Measurements from ENCODE around the gene RNGTT. TPM values are rescaled to one million over a fixed set of nuclear protein-coding genes. Genes with fewer than 3 reads are reported as not detected.

The RNGTT gene
- total RNA-seq, 2 experiments from 2014 or later: 11.6 to 12.4 TPM

DNA sequence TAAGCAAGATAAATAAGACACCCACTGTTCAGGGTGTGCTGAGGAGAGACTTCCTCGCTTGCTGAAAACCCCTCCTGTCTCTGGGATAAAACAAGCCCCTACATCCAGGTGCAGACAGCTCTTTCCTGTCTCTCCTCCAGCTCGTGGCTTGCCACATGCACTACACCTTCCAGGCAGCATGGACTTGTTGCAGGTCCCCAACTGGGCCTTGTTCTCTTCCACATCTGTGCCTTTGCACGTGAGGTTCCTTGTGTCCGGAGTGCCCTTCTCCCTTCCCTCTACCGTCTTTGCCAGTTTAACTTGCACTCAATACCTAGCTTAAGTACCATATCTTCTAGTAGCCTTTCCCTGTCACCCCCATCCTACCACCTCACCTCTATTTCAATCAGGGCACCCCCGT is 397.6 kb downstream of the RNGTT start:
- intact Hi-C loops (cut with DNase I, micrococcal nuclease): no loop called here
- Histone ChIP-seq H3K36me3 (ENCODE audit: insufficient read depth, low read length) (no peaks in the 10 kb centered on the region), H3K4me3 (ENCODE audit: low read length) (no peak overlapping the region), H3K27ac (ENCODE audit: low read depth in 1 of 2, low read length in 2 of 2) (no peak overlapping the region), H3K9me3 (ENCODE audit: control insufficient read depth in 1 of 2, insufficient read depth in 1 of 2, low read length in 2 of 2) (peaks cover 0 to 14% of the 10 kb centered on the region in 2 experiments), H3K4me1 (ENCODE audit: insufficient read depth, low read length) (no peaks in the 10 kb centered on the region), H3K27me3 (ENCODE audit: control insufficient read depth in 1 of 2, insufficient read depth in 2 of 2, low read length in 2 of 2) (peaks cover 0 to 3% of the 10 kb centered on the region in 2 experiments)
- CTCF ChIA-PET: no interaction called here
- POLR2A ChIA-PET: no interaction called here
- peaks cover 4% of the 10 kb centered on the region for H3K27me3 Mint-ChIP-seq
- DNase-seq (no peak), ATAC-seq (ENCODE audit: poor library complexity) (no peak)
- H3K36me3 Mint-ChIP-seq (ENCODE audit: low read depth): no peaks in the 10 kb centered on the region
- no peak overlapping the region for H3K4me3 Mint-ChIP-seq
- no peak overlapping the region for H3K27ac Mint-ChIP-seq
- H3K9me3 Mint-ChIP-seq: peaks cover 6% of the 10 kb centered on the region
- TF ChIP-seq, protein P1, sequence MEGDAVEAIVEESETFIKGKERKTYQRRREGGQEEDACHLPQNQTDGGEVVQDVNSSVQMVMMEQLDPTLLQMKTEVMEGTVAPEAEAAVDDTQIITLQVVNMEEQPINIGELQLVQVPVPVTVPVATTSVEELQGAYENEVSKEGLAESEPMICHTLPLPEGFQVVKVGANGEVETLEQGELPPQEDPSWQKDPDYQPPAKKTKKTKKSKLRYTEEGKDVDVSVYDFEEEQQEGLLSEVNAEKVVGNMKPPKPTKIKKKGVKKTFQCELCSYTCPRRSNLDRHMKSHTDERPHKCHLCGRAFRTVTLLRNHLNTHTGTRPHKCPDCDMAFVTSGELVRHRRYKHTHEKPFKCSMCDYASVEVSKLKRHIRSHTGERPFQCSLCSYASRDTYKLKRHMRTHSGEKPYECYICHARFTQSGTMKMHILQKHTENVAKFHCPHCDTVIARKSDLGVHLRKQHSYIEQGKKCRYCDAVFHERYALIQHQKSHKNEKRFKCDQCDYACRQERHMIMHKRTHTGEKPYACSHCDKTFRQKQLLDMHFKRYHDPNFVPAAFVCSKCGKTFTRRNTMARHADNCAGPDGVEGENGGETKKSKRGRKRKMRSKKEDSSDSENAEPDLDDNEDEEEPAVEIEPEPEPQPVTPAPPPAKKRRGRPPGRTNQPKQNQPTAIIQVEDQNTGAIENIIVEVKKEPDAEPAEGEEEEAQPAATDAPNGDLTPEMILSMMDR (IDR thresholded peaks at IDR 0.05): no peak
- H3K4me1 Mint-ChIP-seq (ENCODE audit: low read depth): no peaks in the 10 kb centered on the region

DNA sequence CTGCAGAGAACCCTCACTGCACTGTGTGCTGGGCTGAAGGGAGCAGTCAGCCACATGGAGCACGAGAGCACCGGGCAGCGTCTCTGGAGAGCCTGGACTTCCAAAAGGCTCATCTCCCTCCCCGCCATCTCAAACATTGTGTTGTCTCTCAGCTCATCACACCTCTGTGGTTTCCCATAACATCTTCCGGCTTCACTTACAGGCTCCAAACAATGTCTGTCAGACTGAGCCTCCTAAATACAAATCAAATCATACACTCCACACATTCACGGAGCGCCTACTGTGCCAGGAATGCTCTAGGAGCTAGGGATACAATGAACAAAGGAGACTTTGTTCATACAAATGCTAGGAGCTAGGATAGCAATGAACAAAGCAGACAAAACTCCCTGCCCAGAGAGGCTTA is 398.0 kb downstream of the RNGTT start:
- intact Hi-C loops (cut with DNase I, micrococcal nuclease): no loop called here

DNA sequence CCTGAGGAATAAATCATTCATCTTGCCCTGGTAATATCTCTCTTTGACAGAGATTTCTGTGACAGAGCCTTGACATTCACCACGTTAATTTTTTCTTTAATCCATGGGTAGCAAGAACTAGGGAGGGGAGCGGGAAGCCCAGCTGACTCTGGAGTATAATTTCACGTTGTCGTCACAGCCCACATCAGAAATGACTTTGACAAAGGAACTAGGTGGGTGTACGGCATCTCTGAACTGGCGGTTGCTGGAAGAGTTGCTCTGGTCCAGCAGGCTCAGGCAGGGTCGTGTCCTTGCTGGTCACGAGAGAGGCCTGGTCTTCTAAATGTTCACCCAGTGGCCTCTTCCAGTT is 400.2 kb downstream of the RNGTT start:
- ChIA-PET POLR2A (no interaction called here), CTCF (no interaction called here)
- intact Hi-C loops (cut with DNase I, micrococcal nuclease): no loop called here
- H3K4me1 ChIP-seq (ENCODE audit: insufficient read depth, low read length): no peaks in the 10 kb centered on the region
- Mint-ChIP-seq H3K9me3 (no peaks in the 10 kb centered on the region), H3K4me1 (ENCODE audit: low read depth) (no peaks in the 10 kb centered on the region), H3K27ac (no peak overlapping the region), H3K27me3 (peaks cover 4% of the 10 kb centered on the region), H3K4me3 (no peak overlapping the region), H3K36me3 (ENCODE audit: low read depth) (no peaks in the 10 kb centered on the region)
- TF ChIP-seq, protein P1 (IDR thresholded peaks at IDR 0.05): no peak
- H3K4me3 ChIP-seq (ENCODE audit: low read length): no peak overlapping the region
- H3K9me3 ChIP-seq (ENCODE audit: control insufficient read depth in 1 of 2, insufficient read depth in 1 of 2, low read length in 2 of 2): peaks cover 0 to 6% of the 10 kb centered on the region in 2 experiments
- no peaks in the 10 kb centered on the region for H3K36me3 ChIP-seq (ENCODE audit: insufficient read depth, low read length)
- no peaks in the 10 kb centered on the region for H3K27me3 ChIP-seq (ENCODE audit: control insufficient read depth in 1 of 2, insufficient read depth in 2 of 2, low read length in 2 of 2)
- ATAC-seq (ENCODE audit: poor library complexity) (no peak), DNase-seq (no peak)
- H3K27ac ChIP-seq (ENCODE audit: low read depth in 1 of 2, low read length in 2 of 2): no peak overlapping the region

More for the DNA sequence above, 398.0 kb downstream of the RNGTT start:
- Histone ChIP-seq H3K4me3 (ENCODE audit: low read length) (no peak overlapping the region), H3K4me1 (ENCODE audit: insufficient read depth, low read length) (no peaks in the 10 kb centered on the region), H3K36me3 (ENCODE audit: insufficient read depth, low read length) (no peaks in the 10 kb centered on the region), H3K9me3 (ENCODE audit: control insufficient read depth in 1 of 2, insufficient read depth in 1 of 2, low read length in 2 of 2) (peaks cover 0 to 14% of the 10 kb centered on the region in 2 experiments), H3K27ac (ENCODE audit: low read depth in 1 of 2, low read length in 2 of 2) (no peak overlapping the region), H3K27me3 (ENCODE audit: control insufficient read depth in 1 of 2, insufficient read depth in 2 of 2, low read length in 2 of 2) (peaks cover 0 to 3% of the 10 kb centered on the region in 2 experiments)
- TF ChIP-seq, protein P1 (IDR thresholded peaks at IDR 0.05): no peak
- Mint-ChIP-seq H3K9me3 (peaks cover 6% of the 10 kb centered on the region), H3K27me3 (peaks cover 4% of the 10 kb centered on the region), H3K36me3 (ENCODE audit: low read depth) (no peaks in the 10 kb centered on the region), H3K4me3 (no peak overlapping the region), H3K27ac (no peak overlapping the region), H3K4me1 (ENCODE audit: low read depth) (no peaks in the 10 kb centered on the region)
- DNase-seq: no peak
- ATAC-seq (ENCODE audit: poor library complexity): no peak
- ChIA-PET POLR2A (no interaction called here), CTCF (no interaction called here)

All from CD4-positive, alpha-beta T cell (primary cell).